Stomach (tissue), 4 donors: ENCODE results near the gene CX3CL1.
A peak's percentile ranks its signal among the peaks of the same experiment; 100 is the strongest.

ENCODE experiments used
- POLR2A ChIP-seq, 4 donors: fragments of 450-650 bp; IDR thresholded peaks; one replicate each; pipeline ENCODE4 v1.6.1; 2016; ENCODE audit warnings: antibody characterized with exemption in 4 of 4, control low read depth in 2 of 4, mild to moderate bottlenecking in 1 of 4, moderate library complexity in 1 of 4
- POLR2AphosphoS5 ChIP-seq, 3 donors: sonication (generic); formaldehyde crosslinking; IDR thresholded peaks; one replicate each; pipeline ENCODE4 v1.6.1; 2016; ENCODE audit warnings: antibody characterized with exemption in 3 of 3
- TF ChIP-seq, protein P1 (sequence below), 7 experiments: fragments of 450-650 bp in 4 of 7; fragments of 200-600 bp in 3 of 7; sonication (generic) in 3 of 7; IDR thresholded peaks; one replicate each; pipeline ENCODE4 v1.5.1; 2016 to 2019; ENCODE audit warnings: antibody characterized with exemption in 7 of 7, control low read depth in 2 of 7, mild to moderate bottlenecking in 1 of 7

- TF ChIP-seq POLR2A (IDR thresholded peaks at IDR 0.05) (no peak), POLR2AphosphoS5 (IDR thresholded peaks at IDR 0.05) (peak in 2 of 3 donors; percentile 37 to 38)
- TF ChIP-seq, protein P1, sequence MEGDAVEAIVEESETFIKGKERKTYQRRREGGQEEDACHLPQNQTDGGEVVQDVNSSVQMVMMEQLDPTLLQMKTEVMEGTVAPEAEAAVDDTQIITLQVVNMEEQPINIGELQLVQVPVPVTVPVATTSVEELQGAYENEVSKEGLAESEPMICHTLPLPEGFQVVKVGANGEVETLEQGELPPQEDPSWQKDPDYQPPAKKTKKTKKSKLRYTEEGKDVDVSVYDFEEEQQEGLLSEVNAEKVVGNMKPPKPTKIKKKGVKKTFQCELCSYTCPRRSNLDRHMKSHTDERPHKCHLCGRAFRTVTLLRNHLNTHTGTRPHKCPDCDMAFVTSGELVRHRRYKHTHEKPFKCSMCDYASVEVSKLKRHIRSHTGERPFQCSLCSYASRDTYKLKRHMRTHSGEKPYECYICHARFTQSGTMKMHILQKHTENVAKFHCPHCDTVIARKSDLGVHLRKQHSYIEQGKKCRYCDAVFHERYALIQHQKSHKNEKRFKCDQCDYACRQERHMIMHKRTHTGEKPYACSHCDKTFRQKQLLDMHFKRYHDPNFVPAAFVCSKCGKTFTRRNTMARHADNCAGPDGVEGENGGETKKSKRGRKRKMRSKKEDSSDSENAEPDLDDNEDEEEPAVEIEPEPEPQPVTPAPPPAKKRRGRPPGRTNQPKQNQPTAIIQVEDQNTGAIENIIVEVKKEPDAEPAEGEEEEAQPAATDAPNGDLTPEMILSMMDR (IDR thresholded peaks at IDR 0.05): no peak
These were observed 30.6 kb upstream of the CX3CL1 start for GRCh38 chr16:57341441-57342303.
